HepG2 (cell line): ENCODE data around the gene CAND1. TPM values are rescaled to one million over a fixed set of nuclear protein-coding genes. Genes with fewer than 3 reads are reported as not detected.

Experiments
- ATAC-seq: fragments of 200-7000 bp; cut with Tn5 transposase; 3 replicates; pipeline ENCODE4 v1.9.1; 2020; ENCODE audit warnings: mild to moderate bottlenecking, moderate library complexity
- BruUV-seq: library from RNA; stranded (reverse); fragments of 400-500 nt; replicated peaks from 2 replicates; lab custom pipeline; 2021; lab: Mats Ljungman, UMichigan
- CTCF ChIA-PET: fragments of 300-600 bp; formaldehyde crosslinking; extraction: SDS; loops from one replicate; lab custom pipeline; 2021; ENCODE audit warnings: low total read pairs, inconsistent platforms, low intra/inter-chr PET ratio; lab: Yijun Ruan, JAX
- POLR2A ChIA-PET: fragments of 350-600 bp; sonication (Branson Sonifier 250); formaldehyde crosslinking; loops from one replicate; lab custom pipeline; 2020; ENCODE audit warnings: antibody characterized with exemption, inconsistent platforms; lab: Yijun Ruan, JAX
- DNase-seq: peaks from one replicate; pipeline ENCODE4 v3.0.0-alpha.2; 2015; ENCODE audit warnings: low spot score
- FAIRE-seq: peaks from 3 replicates; lab custom pipeline; 2011; peaks lifted over from hg19 to GRCh38; lab: Jason Lieb, UNC
- H2AFZ ChIP-seq: one replicate; pipeline ENCODE4 v1.6.1; 2011; ENCODE audit warnings: low read length, inconsistent platforms
- H3K27ac ChIP-seq: fragments of 300-600 bp; 3 replicates; pipeline ENCODE4 v1.8.0; 2011; ENCODE audit warnings: mixed run types, mild to moderate bottlenecking, mixed read lengths, low read length, inconsistent platforms; ENCODE audit not compliant: insufficient read depth; ENCODE audit errors: extremely low read length
- H3K27me3 ChIP-seq, 2 experiments: fragments of 200-600 bp in 1 of 2; 2 replicates in 1 of 2; 3 replicates in 1 of 2; pipeline versions ENCODE4 v1.6.0 to v1.8.0; 2011; ENCODE audit warnings: low read length in 2 of 2, mild to moderate bottlenecking in 2 of 2, moderate library complexity in 2 of 2, inconsistent platforms in 1 of 2; ENCODE audit not compliant: insufficient read depth in 2 of 2, control insufficient read depth in 1 of 2
- H3K36me3 ChIP-seq, 2 experiments: fragments of 200-600 bp in 1 of 2; replicated peaks in 1 of 2; 2 replicates in 1 of 2; 3 replicates in 1 of 2; pipeline versions ENCODE4 v1.5.1 to v1.8.0; 2011; ENCODE audit warnings: low read length in 2 of 2, inconsistent platforms in 1 of 2; ENCODE audit not compliant: insufficient read depth in 2 of 2, control insufficient read depth in 1 of 2
- H3K4me1 ChIP-seq: 2 replicates; pipeline ENCODE4 v1.5.1; 2012; ENCODE audit warnings: low read length, inconsistent platforms; ENCODE audit not compliant: insufficient read depth
- H3K4me2 ChIP-seq: 2 replicates; pipeline ENCODE4 v1.6.0; 2011; ENCODE audit warnings: low read depth, low read length, inconsistent platforms
- H3K4me3 ChIP-seq, 3 experiments: fragments of 200-600 bp in 1 of 3; sonication (generic), shearing (Covaris generic) in 1 of 3; replicated peaks in 1 of 3; 2 replicates each; pipeline ENCODE4 v1.5.1; 2011 to 2016; ENCODE audit warnings: low read length in 3 of 3, inconsistent platforms in 2 of 3, low read depth in 2 of 3, mild to moderate bottlenecking in 2 of 3, control low read depth in 1 of 3, mixed read lengths in 1 of 3; ENCODE audit not compliant: insufficient read depth in 1 of 3
- H3K79me2 ChIP-seq: one replicate; pipeline ENCODE4 v1.6.1; 2011; ENCODE audit warnings: low read length, inconsistent platforms; ENCODE audit not compliant: insufficient read depth
- H3K9ac ChIP-seq: 2 replicates; pipeline ENCODE4 v1.6.0; 2011; ENCODE audit warnings: mild to moderate bottlenecking, low read depth, low read length, inconsistent platforms; ENCODE audit not compliant: insufficient read depth
- H3K9me3 ChIP-seq: 2 replicates; pipeline ENCODE4 v1.5.1; 2012; ENCODE audit warnings: mild to moderate bottlenecking, low read length
- H4K20me1 ChIP-seq: 2 replicates; pipeline ENCODE4 v1.6.0; 2011; ENCODE audit warnings: inconsistent platforms, mild to moderate bottlenecking, low read length, moderate library complexity; ENCODE audit not compliant: insufficient read depth
- CREB1 ChIP-seq, 2 experiments: fragments of 450-650 bp in 1 of 2; IDR thresholded peaks; 2 replicates each; pipeline ENCODE4 v1.6.1; 2016 to 2017; ENCODE audit warnings: control low read depth in 1 of 2, mild to moderate bottlenecking in 1 of 2, missing compliant biosample characterization in 1 of 2, missing genetic modification characterization in 1 of 2
- EHMT2 ChIP-seq: fragments of 200-600 bp; sonication (generic); IDR thresholded peaks from 2 replicates; pipeline ENCODE4 v1.7.0; 2017; ENCODE audit warnings: antibody characterized with exemption, low read depth, low read length, borderline replicate concordance
- HCFC1 ChIP-seq: fragments of 150-350 bp; IDR thresholded peaks from 2 replicates; pipeline ENCODE4 v1.6.1; 2014; ENCODE audit warnings: low read depth, low read length
- MED13 ChIP-seq: sonication (generic); formaldehyde crosslinking; IDR thresholded peaks from 2 replicates; pipeline ENCODE4 v1.5.0; 2020; ENCODE audit warnings: missing genetic modification reagents
- SSRP1 ChIP-seq: IDR thresholded peaks from 2 replicates; pipeline ENCODE4 v1.6.1; 2016; ENCODE audit warnings: control low read depth
- ZFP37 ChIP-seq: sonication (generic); formaldehyde crosslinking; IDR thresholded peaks from 2 replicates; pipeline ENCODE4 v1.4.0; 2020; ENCODE audit warnings: missing genetic modification reagents, borderline replicate concordance
- ZNF3 ChIP-seq: IDR thresholded peaks from 2 replicates; pipeline ENCODE4 v1.7.0; 2017; ENCODE audit warnings: inconsistent platforms
- WGBS: methylation state at CpG from one replicate; pipeline ENCODE4 v1.1.6; 2017; ENCODE audit warnings: low lambda C conversion rate; 5-methylcytosine and 5-hydroxymethylcytosine counted together
- in situ Hi-C: cut with HindIII; loops from 2 replicates; pipeline ENCODE4 v1.10.0; 2017; ENCODE audit warnings: low pct_unique_long_range_greater_than_20kb; ENCODE audit not compliant: extremely low pct_ligation_motif_present
- intact Hi-C: fragments of 100-400 bp; cut with micrococcal nuclease; formaldehyde crosslinking; loops from one replicate; pipeline ENCODE4 v1.10.0; 2022; ENCODE audit not compliant: unreplicated experiment
- polyA plus RNA-seq, 8 experiments: library from polyadenylated mRNA; depleted of rRNA in 3 of 8; stranded (reverse) in 7 of 8; unstranded in 1 of 8; fragments of >200 nt; fragmentation: Illumina TruSeq in 4 of 8; extraction: Trizol in 4 of 8; gene quantifications; 2 replicates each; pipeline versions ENCODE4 v1.2.1 to v1.2.3, GENCODE V29; 2011 to 2016; ENCODE audit warnings: low read depth in 4 of 8, missing spikeins in 1 of 8, mixed read lengths in 1 of 8; ENCODE audit not compliant: insufficient read depth in 1 of 8
- total RNA-seq, 5 experiments: library from RNA; depleted of rRNA; stranded (reverse); fragments of >200 nt; fragmentation: Illumina TruSeq; extraction: Trizol; gene quantifications; 2 replicates each; pipeline ENCODE4 v1.2.3, GENCODE V29; 2016; ENCODE audit warnings: low read depth in 1 of 5
- TF ChIP-seq, protein P1 (sequence below): sonication (generic); formaldehyde crosslinking; IDR thresholded peaks from 2 replicates; pipeline ENCODE4 v1.4.0; 2020; ENCODE audit warnings: missing genetic modification reagents
- TF ChIP-seq, protein P2 (sequence below): sonication (generic); formaldehyde crosslinking; IDR thresholded peaks from 2 replicates; pipeline ENCODE4 v1.9.0; 2022; ENCODE audit warnings: missing genetic modification reagents, mild to moderate bottlenecking, borderline replicate concordance
- TF ChIP-seq, protein P3 (sequence below): sonication (generic); formaldehyde crosslinking; IDR thresholded peaks from 2 replicates; pipeline ENCODE4 v1.5.0; 2020; ENCODE audit warnings: missing genetic modification reagents
- TF ChIP-seq, protein P4 (sequence below): IDR thresholded peaks from 2 replicates; pipeline ENCODE4 v1.6.1; 2016; ENCODE audit warnings: low read depth, borderline replicate concordance

The CAND1 gene
- total and polyA plus RNA-seq, 2 of the 13 experiments (the other 11 are each of a cell fraction or from before 2014, with no cell fraction given): 56.2 to 138 TPM

DNA sequence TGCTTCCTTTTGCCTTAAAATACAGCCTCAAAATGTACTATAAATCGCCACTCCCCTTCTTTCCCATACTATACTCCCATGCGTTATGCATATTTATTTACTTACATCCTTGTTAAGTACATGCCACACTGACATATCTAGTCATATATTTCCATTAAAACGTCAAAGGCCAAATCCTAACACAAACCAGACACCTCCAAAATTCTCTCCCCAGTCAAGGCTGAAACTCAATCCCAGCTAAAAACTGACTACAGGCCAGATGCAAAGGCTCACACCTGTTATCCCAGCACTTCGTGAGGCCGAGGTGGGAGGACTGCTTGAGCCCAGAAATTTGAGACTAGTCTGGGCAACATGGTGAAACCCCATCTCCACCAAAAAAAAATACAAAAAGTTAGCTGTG, 5.7 kb upstream of the CAND1 start:
- H3K27me3 ChIP-seq: no peaks in the 10 kb centered on the region; a peak in 1 of 5 replicates
- CTCF ChIA-PET: no interaction called here
- H2AFZ ChIP-seq: no peak overlapping the region
- H3K4me1 ChIP-seq: peaks cover 6% of the 10 kb centered on the region; the same call in 1 of the 2 replicates
- intact Hi-C loops: no loop called here
- no peak overlapping the region for H3K27ac ChIP-seq
- FAIRE-seq (no peak), ATAC-seq (no peak), DNase-seq (no peak)
- no peak overlapping the region for H3K9ac ChIP-seq
- under 1% methylated on average over 5 of the region's 5 CpGs for WGBS
- no peaks in the 10 kb centered on the region for H3K79me2 ChIP-seq
- H3K36me3 ChIP-seq: no peaks in the 10 kb centered on the region
- H3K4me3 ChIP-seq: no peak overlapping the region
- 0 out of 2 replicates have a peak, but pooled peaks cover 6% of the 10 kb centered on the region for H3K9me3 ChIP-seq
- POLR2A ChIA-PET: no interaction called here
- TF ChIP-seq, protein P1, sequence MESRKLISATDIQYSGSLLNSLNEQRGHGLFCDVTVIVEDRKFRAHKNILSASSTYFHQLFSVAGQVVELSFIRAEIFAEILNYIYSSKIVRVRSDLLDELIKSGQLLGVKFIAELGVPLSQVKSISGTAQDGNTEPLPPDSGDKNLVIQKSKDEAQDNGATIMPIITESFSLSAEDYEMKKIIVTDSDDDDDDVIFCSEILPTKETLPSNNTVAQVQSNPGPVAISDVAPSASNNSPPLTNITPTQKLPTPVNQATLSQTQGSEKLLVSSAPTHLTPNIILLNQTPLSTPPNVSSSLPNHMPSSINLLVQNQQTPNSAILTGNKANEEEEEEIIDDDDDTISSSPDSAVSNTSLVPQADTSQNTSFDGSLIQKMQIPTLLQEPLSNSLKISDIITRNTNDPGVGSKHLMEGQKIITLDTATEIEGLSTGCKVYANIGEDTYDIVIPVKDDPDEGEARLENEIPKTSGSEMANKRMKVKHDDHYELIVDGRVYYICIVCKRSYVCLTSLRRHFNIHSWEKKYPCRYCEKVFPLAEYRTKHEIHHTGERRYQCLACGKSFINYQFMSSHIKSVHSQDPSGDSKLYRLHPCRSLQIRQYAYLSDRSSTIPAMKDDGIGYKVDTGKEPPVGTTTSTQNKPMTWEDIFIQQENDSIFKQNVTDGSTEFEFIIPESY (CRISPR knock-in tag): no peak
- TF ChIP-seq ZFP37 (CRISPR knock-in tag) (no peak), ZNF3 (CRISPR knock-in tag) (no peak), CREB1 (IDR thresholded peaks at IDR 0.05) (no peak), CREB1 (CRISPR knock-in tag; IDR thresholded peaks at IDR 0.05) (no peak), SSRP1 (CRISPR knock-in tag) (no peak), HCFC1 (no peak), MED13 (CRISPR knock-in tag) (no peak), EHMT2 (no peak)
- TF ChIP-seq, protein P2, sequence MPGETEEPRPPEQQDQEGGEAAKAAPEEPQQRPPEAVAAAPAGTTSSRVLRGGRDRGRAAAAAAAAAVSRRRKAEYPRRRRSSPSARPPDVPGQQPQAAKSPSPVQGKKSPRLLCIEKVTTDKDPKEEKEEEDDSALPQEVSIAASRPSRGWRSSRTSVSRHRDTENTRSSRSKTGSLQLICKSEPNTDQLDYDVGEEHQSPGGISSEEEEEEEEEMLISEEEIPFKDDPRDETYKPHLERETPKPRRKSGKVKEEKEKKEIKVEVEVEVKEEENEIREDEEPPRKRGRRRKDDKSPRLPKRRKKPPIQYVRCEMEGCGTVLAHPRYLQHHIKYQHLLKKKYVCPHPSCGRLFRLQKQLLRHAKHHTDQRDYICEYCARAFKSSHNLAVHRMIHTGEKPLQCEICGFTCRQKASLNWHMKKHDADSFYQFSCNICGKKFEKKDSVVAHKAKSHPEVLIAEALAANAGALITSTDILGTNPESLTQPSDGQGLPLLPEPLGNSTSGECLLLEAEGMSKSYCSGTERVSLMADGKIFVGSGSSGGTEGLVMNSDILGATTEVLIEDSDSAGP (CRISPR knock-in tag): no peak
- TF ChIP-seq, protein P3, sequence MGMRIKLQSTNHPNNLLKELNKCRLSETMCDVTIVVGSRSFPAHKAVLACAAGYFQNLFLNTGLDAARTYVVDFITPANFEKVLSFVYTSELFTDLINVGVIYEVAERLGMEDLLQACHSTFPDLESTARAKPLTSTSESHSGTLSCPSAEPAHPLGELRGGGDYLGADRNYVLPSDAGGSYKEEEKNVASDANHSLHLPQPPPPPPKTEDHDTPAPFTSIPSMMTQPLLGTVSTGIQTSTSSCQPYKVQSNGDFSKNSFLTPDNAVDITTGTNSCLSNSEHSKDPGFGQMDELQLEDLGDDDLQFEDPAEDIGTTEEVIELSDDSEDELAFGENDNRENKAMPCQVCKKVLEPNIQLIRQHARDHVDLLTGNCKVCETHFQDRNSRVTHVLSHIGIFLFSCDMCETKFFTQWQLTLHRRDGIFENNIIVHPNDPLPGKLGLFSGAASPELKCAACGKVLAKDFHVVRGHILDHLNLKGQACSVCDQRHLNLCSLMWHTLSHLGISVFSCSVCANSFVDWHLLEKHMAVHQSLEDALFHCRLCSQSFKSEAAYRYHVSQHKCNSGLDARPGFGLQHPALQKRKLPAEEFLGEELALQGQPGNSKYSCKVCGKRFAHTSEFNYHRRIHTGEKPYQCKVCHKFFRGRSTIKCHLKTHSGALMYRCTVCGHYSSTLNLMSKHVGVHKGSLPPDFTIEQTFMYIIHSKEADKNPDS: no peak
- TF ChIP-seq, protein P4, sequence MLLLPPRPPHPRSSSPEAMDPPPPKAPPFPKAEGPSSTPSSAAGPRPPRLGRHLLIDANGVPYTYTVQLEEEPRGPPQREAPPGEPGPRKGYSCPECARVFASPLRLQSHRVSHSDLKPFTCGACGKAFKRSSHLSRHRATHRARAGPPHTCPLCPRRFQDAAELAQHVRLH (CRISPR knock-in tag): no peak
- H4K20me1 ChIP-seq: no peaks in the 10 kb centered on the region
- H3K4me2 ChIP-seq: no peak overlapping the region
- no TSS peak for BruUV-seq
- in situ Hi-C loops: no loop called here
